Lower lobe of right lung (tissue), 2 donors: ENCODE results near the gene USP31. TPM values are rescaled to one million over a fixed set of nuclear protein-coding genes. Genes with fewer than 3 reads are reported as not detected.

Experiments
- ATAC-seq, 2 donors: fragments of 200-7000 bp; cut with Tn5 transposase; one replicate each; pipeline ENCODE4 v1.9.1; 2020 to 2022; ENCODE audit warnings: mild to moderate bottlenecking in 2 of 2, moderate library complexity in 2 of 2
- DNase-seq: peaks from one replicate; pipeline ENCODE4 v3.0.0-alpha.2; 2020
- H3K27ac ChIP-seq: fragments of 200-600 bp; one replicate; pipeline ENCODE4 v1.8.0; 2022
- H3K27me3 ChIP-seq: fragments of 200-600 bp; one replicate; pipeline ENCODE4 v1.8.0; 2022; ENCODE audit warnings: low read depth
- H3K36me3 ChIP-seq: fragments of 200-600 bp; one replicate; pipeline ENCODE4 v1.8.0; 2022; ENCODE audit warnings: mild to moderate bottlenecking
- H3K4me1 ChIP-seq: fragments of 200-600 bp; one replicate; pipeline ENCODE4 v1.8.0; 2022
- H3K4me3 ChIP-seq: fragments of 200-600 bp; one replicate; pipeline ENCODE4 v1.8.0; 2022; ENCODE audit warnings: mild to moderate bottlenecking
- H3K9me3 ChIP-seq: fragments of 200-600 bp; one replicate; pipeline ENCODE4 v1.8.0; 2022
- CTCF ChIP-seq: fragments of 200-600 bp; IDR thresholded peaks from one replicate; pipeline ENCODE4 v1.8.0; 2022; ENCODE audit warnings: antibody characterized with exemption, mild to moderate bottlenecking
- intact Hi-C: fragments of 100-400 bp; cut with DNase I; formaldehyde crosslinking; loops from one replicate; pipeline ENCODE4 v1.11.0; 2022
- total RNA-seq: library from RNA; stranded (reverse); fragmentation: NEBNext Ultra II Directional; extraction: Animal tissue kit (Norgen Biotek cat#: 25700); gene quantifications from one replicate; pipeline ENCODE4 v1.2.1, GENCODE V29; 2021
- donor health status: DM: no; HTN: yes; CAD: no; lungs with severe emphysema.

USP31 gene
- total RNA-seq, 1 donor from 2014 or later: 13.1 TPM

GRCh38 chr16:23082161-23082788 lies 67.0 kb downstream of the USP31 start:
- ATAC-seq (no peak), DNase-seq (no peak)
- no peaks in the 10 kb centered on the region for H3K9me3 ChIP-seq
- H3K4me3 ChIP-seq: no peak overlapping the region
- no peaks in the 10 kb centered on the region for H3K27me3 ChIP-seq
- no peak overlapping the region for H3K27ac ChIP-seq
- intact Hi-C loops: no loop called here
- H3K36me3 ChIP-seq: peaks cover 38% of the 10 kb centered on the region
- TF ChIP-seq CTCF: no peak
- H3K4me1 ChIP-seq: no peaks in the 10 kb centered on the region

DNA sequence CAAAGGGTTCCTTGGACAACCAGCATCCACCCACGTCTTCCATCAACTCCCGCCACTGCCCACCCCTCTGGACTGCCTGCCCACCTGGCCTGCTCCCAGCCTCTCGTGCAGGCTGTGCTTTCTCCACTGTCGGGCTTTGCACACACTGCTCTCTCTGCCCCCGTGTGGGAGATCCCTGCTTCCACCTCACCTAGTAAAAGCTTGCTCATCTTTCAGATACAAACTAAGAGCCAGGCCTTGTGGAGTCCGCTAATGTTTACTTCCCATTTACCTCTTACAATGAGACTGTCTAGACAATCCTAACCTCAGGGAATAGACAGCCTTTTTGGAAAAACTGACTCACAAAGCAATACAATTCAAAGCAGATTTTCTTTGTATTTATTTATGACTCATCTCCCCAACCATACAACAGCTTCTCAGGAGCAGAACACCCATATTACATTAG lies 67.6 kb downstream of the USP31 start:
- DNase-seq: no peak
- H3K9me3 ChIP-seq: no peaks in the 10 kb centered on the region
- no peak overlapping the region for H3K4me3 ChIP-seq
- no peak for ATAC-seq
- peaks cover 43% of the 10 kb centered on the region for H3K36me3 ChIP-seq
- no peaks in the 10 kb centered on the region for H3K4me1 ChIP-seq
- no peak overlapping the region for H3K27ac ChIP-seq
- intact Hi-C loops: no loop called here
- H3K27me3 ChIP-seq: no peaks in the 10 kb centered on the region
- TF ChIP-seq CTCF: no peak

- Histone ChIP-seq H3K4me1 (no peaks in the 10 kb centered on the region), H3K27me3 (no peaks in the 10 kb centered on the region), H3K27ac (no peak overlapping the region), H3K4me3 (no peak overlapping the region), H3K9me3 (no peaks in the 10 kb centered on the region), H3K36me3 (peaks cover 49% of the 10 kb centered on the region)
- no peak for TF ChIP-seq CTCF
- ATAC-seq: no peak
- intact Hi-C loops: no loop called here
- DNase-seq: no peak
Observed at GRCh38 chr16:23080747-23081146, 68.5 kb downstream of the USP31 start.

DNA sequence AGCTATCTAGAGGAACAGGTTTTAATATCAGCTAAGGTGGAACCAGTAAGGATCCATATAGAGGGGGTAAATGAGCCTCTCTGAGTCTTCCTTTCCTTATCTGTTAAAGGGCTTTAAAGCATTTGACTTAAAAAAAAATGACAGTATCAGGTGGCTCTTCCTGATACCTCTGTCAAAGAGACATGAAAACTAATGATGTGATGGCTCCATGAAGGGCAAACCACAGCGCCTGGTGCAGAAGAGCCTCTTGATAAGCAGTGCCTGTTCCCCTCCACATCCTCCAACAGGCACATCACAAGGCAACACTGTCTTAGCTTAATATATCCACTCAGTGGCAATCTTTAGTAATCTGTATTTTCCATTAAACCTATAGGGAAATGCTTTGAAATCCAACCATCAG lies 68.9 kb downstream of the USP31 start:
- no peak for DNase-seq
- Histone ChIP-seq H3K9me3 (no peaks in the 10 kb centered on the region), H3K4me1 (no peaks in the 10 kb centered on the region), H3K27me3 (no peaks in the 10 kb centered on the region), H3K27ac (no peak overlapping the region), H3K4me3 (no peak overlapping the region), H3K36me3 (peaks cover 51% of the 10 kb centered on the region)
- no peak for ATAC-seq
- intact Hi-C loops: no loop called here
- no peak for TF ChIP-seq CTCF

DNA sequence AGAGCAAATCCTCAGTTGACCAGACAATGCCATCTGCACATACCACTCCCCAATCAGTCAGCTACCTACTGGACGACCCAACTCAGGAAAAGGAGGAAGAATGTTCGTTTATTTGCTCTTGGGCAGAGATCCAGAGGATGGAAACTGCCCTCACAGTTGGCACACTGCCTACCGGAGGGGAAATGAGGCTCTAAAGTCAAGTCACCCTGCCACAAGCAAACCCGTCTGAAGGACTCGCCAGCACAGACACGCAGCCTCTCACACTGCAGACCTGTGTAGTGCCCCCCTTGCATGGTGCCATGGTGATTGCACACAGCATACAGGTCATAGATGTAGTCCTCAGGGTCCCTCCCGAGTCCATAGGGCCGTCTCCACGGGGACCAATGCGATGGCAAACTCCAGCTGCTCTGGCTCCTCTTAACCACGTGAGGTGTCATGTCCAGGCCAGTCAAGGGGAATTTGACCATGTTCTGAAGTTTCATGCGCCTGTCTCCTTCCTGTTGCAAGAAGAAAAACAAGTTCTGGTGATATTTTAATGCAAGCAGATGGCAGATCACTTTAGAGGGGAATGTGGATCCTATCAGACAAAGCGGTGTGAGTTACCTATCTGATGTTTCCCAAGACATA lies 69.5 kb downstream of the USP31 start:
- Histone ChIP-seq H3K9me3 (no peaks in the 10 kb centered on the region), H3K4me1 (no peaks in the 10 kb centered on the region), H3K4me3 (no peak overlapping the region), H3K27me3 (no peaks in the 10 kb centered on the region), H3K27ac (no peak overlapping the region), H3K36me3 (peaks cover 51% of the 10 kb centered on the region)
- intact Hi-C loops: no loop called here
- DNase-seq (no peak), ATAC-seq (peak in 1 of 2 donors; percentile 52)
- TF ChIP-seq CTCF: no peak
